Measurements from ENCODE around the gene LGALS1. TPM values are rescaled to one million over a fixed set of nuclear protein-coding genes. Genes with fewer than 3 reads are reported as not detected.
A peak's percentile ranks its signal among the peaks of the same experiment; 100 is the strongest.

LGALS1 gene
- polyA plus RNA-seq, 1 of the 3 experiments (the other 2 are of a cell fraction), result 12,045 TPM

DNA sequence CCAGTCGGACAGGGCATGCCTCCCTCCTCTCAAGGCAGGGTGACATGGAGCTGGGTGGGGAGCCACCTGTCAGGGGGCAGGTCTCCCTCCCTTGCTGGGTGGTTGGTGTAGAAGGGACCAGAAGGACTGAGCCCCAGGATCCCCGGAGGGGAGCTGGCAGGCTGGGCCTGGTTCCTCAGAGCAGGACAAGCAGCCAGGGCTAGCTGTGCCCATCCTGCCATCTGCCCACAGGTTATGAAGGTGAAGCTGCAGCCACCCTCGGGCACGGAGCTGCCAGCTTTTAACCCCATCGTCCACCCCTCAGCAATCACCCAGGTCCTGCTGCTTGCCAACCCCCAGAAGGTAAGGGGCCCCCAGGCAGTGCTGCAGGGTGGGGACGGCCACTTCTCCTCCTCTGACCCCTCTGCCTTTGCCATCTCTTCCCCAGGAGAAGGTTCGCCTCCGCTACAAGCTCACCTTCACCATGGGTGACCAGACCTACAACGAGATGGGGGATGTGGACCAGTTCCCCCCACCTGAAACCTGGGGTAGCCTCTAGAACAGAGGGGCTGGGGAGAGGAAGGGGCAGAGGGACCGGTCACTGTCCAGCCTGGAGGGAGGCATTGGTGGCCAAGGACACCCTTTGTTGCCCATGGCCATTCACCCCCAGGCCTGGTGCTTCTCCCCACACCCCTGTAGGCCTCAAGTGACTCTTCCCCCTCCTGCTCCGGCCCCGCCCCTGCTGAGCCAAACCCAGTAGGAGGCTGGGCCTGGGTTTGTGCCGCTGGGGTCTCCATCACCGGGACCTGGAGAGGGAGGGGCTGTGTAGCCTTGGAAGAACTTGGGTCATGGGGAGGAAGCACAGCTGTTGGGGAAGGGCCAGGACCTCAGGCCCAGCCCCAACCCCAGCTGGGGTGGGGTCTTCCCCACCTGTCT is 43.0 kb upstream of the LGALS1 start:
- ChIA-PET CTCF (interaction anchor here (0.7 to 34.3 kb wide), 14 partner anchors 7 to 160 kb away, joined by 3 to 898 read pairs (median 8); partner anchors contain the start of genes LGALS1, NOL12 and PDXP), POLR2A (interaction anchor here (1.1 to 2.3 kb wide), 3 partner anchors 11 to 24 kb away, joined by 4 to 16 read pairs (median 9); partner anchors contain the start of gene GGA1)
- Histone ChIP-seq H3K27me3 (ENCODE audit: insufficient read depth) (no peaks in the 10 kb centered on the region), H3K4me2 (0 out of 2 replicates have a peak overlapping the region, but pooled peaks have one; percentile 71), H3K9ac (no peak overlapping the region), H4K20me1 (ENCODE audit: insufficient read depth) (no peaks in the 10 kb centered on the region), H3K9me3 (no peaks in the 10 kb centered on the region), H3K36me3 (replicated peaks in 1 of 2; ENCODE audit: control insufficient read depth in 1 of 2, insufficient read depth in 2 of 2, low read length in 1 of 2) (peaks cover 0 to 22% of the 10 kb centered on the region in 2 experiments), H3K79me2 (ENCODE audit: insufficient read depth) (no peaks in the 10 kb centered on the region), H2AFZ (ENCODE audit: low read depth) (no peak overlapping the region), H3K27ac (ENCODE audit: low read depth in 2 of 2, low read length in 1 of 2) (peak overlapping the region; percentile 69 to 98; a peak in 3 of 4 replicates), H3F3A (replicated peaks; ENCODE audit: insufficient read depth) (peaks cover 14% of the 10 kb centered on the region), H3K4me1 (ENCODE audit: control insufficient read depth in 1 of 2, insufficient read depth in 2 of 2, low read depth in 1 of 2, low read length in 1 of 2) (peaks cover 23 to 49% of the 10 kb centered on the region in 2 experiments), H3K4me3 (ENCODE audit: low read depth in 2 of 2, low read length in 1 of 2) (no peak overlapping the region), H3K9me2 (no peaks in the 10 kb centered on the region)
- no peak for DNase-seq
- TF ChIP-seq MEF2A (IDR thresholded peaks at IDR 0.05; ENCODE audit: borderline replicate concordance, low read depth), result no peak
- TF ChIP-seq YY1 (IDR thresholded peaks at IDR 0.05; ENCODE audit: low read depth), result no peak
- TF ChIP-seq, protein P1, sequence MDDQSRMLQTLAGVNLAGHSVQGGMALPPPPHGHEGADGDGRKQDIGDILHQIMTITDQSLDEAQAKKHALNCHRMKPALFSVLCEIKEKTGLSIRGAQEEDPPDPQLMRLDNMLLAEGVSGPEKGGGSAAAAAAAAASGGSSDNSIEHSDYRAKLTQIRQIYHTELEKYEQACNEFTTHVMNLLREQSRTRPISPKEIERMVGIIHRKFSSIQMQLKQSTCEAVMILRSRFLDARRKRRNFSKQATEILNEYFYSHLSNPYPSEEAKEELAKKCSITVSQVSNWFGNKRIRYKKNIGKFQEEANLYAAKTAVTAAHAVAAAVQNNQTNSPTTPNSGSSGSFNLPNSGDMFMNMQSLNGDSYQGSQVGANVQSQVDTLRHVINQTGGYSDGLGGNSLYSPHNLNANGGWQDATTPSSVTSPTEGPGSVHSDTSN (IDR thresholded peaks at IDR 0.05), result no peak
- TF ChIP-seq POLR2AphosphoS5 (IDR thresholded peaks at IDR 0.05; ENCODE audit: low read depth, low read length), result no peak
- TF ChIP-seq CHD2 (IDR thresholded peaks at IDR 0.05; ENCODE audit: low read length, partially characterized antibody), result no peak
- TF ChIP-seq NFIC (IDR thresholded peaks at IDR 0.05; ENCODE audit: borderline replicate concordance), result no peak
- TF ChIP-seq, protein P2, sequence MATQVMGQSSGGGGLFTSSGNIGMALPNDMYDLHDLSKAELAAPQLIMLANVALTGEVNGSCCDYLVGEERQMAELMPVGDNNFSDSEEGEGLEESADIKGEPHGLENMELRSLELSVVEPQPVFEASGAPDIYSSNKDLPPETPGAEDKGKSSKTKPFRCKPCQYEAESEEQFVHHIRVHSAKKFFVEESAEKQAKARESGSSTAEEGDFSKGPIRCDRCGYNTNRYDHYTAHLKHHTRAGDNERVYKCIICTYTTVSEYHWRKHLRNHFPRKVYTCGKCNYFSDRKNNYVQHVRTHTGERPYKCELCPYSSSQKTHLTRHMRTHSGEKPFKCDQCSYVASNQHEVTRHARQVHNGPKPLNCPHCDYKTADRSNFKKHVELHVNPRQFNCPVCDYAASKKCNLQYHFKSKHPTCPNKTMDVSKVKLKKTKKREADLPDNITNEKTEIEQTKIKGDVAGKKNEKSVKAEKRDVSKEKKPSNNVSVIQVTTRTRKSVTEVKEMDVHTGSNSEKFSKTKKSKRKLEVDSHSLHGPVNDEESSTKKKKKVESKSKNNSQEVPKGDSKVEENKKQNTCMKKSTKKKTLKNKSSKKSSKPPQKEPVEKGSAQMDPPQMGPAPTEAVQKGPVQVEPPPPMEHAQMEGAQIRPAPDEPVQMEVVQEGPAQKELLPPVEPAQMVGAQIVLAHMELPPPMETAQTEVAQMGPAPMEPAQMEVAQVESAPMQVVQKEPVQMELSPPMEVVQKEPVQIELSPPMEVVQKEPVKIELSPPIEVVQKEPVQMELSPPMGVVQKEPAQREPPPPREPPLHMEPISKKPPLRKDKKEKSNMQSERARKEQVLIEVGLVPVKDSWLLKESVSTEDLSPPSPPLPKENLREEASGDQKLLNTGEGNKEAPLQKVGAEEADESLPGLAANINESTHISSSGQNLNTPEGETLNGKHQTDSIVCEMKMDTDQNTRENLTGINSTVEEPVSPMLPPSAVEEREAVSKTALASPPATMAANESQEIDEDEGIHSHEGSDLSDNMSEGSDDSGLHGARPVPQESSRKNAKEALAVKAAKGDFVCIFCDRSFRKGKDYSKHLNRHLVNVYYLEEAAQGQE (IDR thresholded peaks at IDR 0.05; ENCODE audit: low read depth, low read length), result no peak
- TF ChIP-seq, protein P3, sequence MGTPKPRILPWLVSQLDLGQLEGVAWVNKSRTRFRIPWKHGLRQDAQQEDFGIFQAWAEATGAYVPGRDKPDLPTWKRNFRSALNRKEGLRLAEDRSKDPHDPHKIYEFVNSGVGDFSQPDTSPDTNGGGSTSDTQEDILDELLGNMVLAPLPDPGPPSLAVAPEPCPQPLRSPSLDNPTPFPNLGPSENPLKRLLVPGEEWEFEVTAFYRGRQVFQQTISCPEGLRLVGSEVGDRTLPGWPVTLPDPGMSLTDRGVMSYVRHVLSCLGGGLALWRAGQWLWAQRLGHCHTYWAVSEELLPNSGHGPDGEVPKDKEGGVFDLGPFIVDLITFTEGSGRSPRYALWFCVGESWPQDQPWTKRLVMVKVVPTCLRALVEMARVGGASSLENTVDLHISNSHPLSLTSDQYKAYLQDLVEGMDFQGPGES (IDR thresholded peaks at IDR 0.05; ENCODE audit: low read depth, low read length), result no peak
- TF ChIP-seq RAD21 (IDR thresholded peaks at IDR 0.05; ENCODE audit: low read length), result no peak
- no peak for TF ChIP-seq NRF1 (IDR thresholded peaks at IDR 0.05; ENCODE audit: low read depth, low read length)
- no peak for TF ChIP-seq JUND (IDR thresholded peaks at IDR 0.05)
- no peak for TF ChIP-seq TAF1 (IDR thresholded peaks at IDR 0.05; ENCODE audit: borderline replicate concordance, low read depth, low read length)
- TF ChIP-seq, protein P4, sequence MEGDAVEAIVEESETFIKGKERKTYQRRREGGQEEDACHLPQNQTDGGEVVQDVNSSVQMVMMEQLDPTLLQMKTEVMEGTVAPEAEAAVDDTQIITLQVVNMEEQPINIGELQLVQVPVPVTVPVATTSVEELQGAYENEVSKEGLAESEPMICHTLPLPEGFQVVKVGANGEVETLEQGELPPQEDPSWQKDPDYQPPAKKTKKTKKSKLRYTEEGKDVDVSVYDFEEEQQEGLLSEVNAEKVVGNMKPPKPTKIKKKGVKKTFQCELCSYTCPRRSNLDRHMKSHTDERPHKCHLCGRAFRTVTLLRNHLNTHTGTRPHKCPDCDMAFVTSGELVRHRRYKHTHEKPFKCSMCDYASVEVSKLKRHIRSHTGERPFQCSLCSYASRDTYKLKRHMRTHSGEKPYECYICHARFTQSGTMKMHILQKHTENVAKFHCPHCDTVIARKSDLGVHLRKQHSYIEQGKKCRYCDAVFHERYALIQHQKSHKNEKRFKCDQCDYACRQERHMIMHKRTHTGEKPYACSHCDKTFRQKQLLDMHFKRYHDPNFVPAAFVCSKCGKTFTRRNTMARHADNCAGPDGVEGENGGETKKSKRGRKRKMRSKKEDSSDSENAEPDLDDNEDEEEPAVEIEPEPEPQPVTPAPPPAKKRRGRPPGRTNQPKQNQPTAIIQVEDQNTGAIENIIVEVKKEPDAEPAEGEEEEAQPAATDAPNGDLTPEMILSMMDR (IDR thresholded peaks at IDR 0.05), result no peak
- TF ChIP-seq TCF12 (IDR thresholded peaks at IDR 0.05), result no peak
- no peak for TF ChIP-seq GABPA (IDR thresholded peaks at IDR 0.05; ENCODE audit: low read depth)
- WGBS (ENCODE audit: low lambda C conversion rate), result 89% methylated on average over 3 of the region's 14 CpGs
